ENCODE measurements around the gene CNN3.

CNN3 gene

GRCh38 chr1:94922761-94923331 lies 4.1 kb downstream of the CNN3 start:
- peak; percentile 84 for DNase-seq

- DNase-seq, result no peak
Observed at GRCh38 chr1:94921977-94922376, 4.9 kb downstream of the CNN3 start.

GRCh38 chr1:94920061-94920460 lies 6.8 kb downstream of the CNN3 start:
- no peak for DNase-seq

- peak; percentile 68 for DNase-seq
Observed at GRCh38 chr1:94919241-94920030, 7.5 kb downstream of the CNN3 start.

GRCh38 chr1:94917251-94917650 lies 9.7 kb downstream of the CNN3 start:
- DNase-seq, result no peak

- no peak for DNase-seq
Observed at GRCh38 chr1:94912263-94913184, 14.4 kb downstream of the CNN3 start.

- no peak for DNase-seq
Observed at GRCh38 chr1:94909486-94909885, 17.4 kb downstream of the CNN3 start.

GRCh38 chr1:94908965-94909364 lies 17.9 kb downstream of the CNN3 start:
- no peak for DNase-seq

- no peak for DNase-seq
Observed at GRCh38 chr1:94908190-94908589, 18.7 kb downstream of the CNN3 start.

- DNase-seq, result no peak
Observed at GRCh38 chr1:94907136-94907535, 19.8 kb downstream of the CNN3 start.

- DNase-seq, result no peak
Observed at GRCh38 chr1:94906382-94906781, 20.5 kb downstream of the CNN3 start.

GRCh38 chr1:94905207-94905606 lies 21.7 kb downstream of the CNN3 start:
- DNase-seq, result no peak

- no peak for DNase-seq
Observed at GRCh38 chr1:94903280-94904009, 23.5 kb downstream of the CNN3 start.

GRCh38 chr1:94901841-94902240 lies 25.1 kb downstream of the CNN3 start:
- DNase-seq, result peak; percentile 19

- no peak for DNase-seq
Observed at GRCh38 chr1:94899756-94900155, 27.2 kb downstream of the CNN3 start.

GRCh38 chr1:94898491-94899385 lies 28.2 kb downstream of the CNN3 start:
- DNase-seq, result peak; percentile 39

- DNase-seq, result no peak
Observed at GRCh38 chr1:94895518-94895917, 31.4 kb downstream of the CNN3 start.

GRCh38 chr1:94894630-94895029 lies 32.3 kb downstream of the CNN3 start:
- no peak for DNase-seq

- no peak for DNase-seq
Observed at GRCh38 chr1:94892604-94893254, 34.2 kb downstream of the CNN3 start.

GRCh38 chr1:94888201-94888600 lies 38.7 kb downstream of the CNN3 start:
- DNase-seq, result no peak

GRCh38 chr1:94887603-94888171 lies 39.2 kb downstream of the CNN3 start:
- no peak for DNase-seq
